GM12892 (cell line): ENCODE data around the gene BCAR1.

ENCODE experiments used
- POLR2A ChIP-seq: IDR thresholded peaks from 2 replicates; pipeline ENCODE4 v1.6.1; 2011; ENCODE audit warnings: low read depth, low read length, control low read depth
- TAF1 ChIP-seq: IDR thresholded peaks from 2 replicates; pipeline ENCODE4 v1.6.1; 2011; ENCODE audit warnings: low read depth, mild to moderate bottlenecking, control low read depth, low read length, borderline replicate concordance

GRCh38 chr16:75193730-75194444 is 57.5 kb downstream of the BCAR1 start:
- no peak for TF ChIP-seq POLR2A
- TF ChIP-seq TAF1: no peak
